HT1080 (cell line): ENCODE measurements around the gene PKD2. TPM values are rescaled to one million over a fixed set of nuclear protein-coding genes. Genes with fewer than 3 reads are reported as not detected.
"Not testable (repeated sequence)": the region's sequence is repeated elsewhere in the genome, so short reads cannot be mapped to it uniquely, and the experiment has no call there.

Experiments
- DNase-seq: peaks from one replicate; pipeline ENCODE4 v3.0.0-alpha.2; 2015; ENCODE audit warnings: low read depth
- total RNA-seq: library from RNA; depleted of rRNA; stranded (reverse); fragments of >200 nt; shearing (Covaris generic); gene quantifications from 2 replicates; pipeline ENCODE4 v1.2.3, GENCODE V29; 2014

The PKD2 gene
- total RNA-seq, 1 experiment from 2014 or later: 18.3 TPM

DNA sequence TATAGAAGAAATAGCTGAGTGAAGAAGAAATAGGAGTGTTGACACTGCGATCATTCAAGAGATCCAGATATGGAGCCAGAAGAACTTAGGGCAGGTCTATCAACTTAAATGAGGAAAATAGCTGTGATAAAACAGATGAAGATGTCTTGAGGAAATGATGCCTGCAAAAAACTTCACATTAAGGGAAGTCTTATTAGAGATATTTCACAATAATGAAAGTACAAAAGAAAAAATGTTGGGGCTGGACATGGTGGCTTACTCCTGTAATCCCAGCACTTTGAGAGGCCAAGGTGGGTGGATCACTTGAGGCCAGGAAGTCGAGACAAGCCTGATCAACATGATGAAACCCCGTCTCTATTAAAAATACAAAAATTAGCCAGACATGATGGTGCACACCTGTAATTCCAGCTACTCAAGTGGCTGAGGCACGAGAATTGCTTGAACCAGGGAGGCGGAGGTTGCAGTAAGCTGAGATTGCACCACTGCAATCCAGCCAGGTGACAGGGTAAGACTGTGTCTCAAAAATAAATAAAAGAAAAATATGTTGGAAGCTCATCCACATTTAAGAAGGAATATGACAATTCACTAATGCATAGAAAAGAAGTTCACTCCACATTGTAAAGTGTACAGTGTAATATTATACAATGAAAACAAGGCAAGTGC, 56.3 kb downstream of the PKD2 start:
- no peak for DNase-seq

GRCh38 chr4:88064410-88064809, 57.0 kb downstream of the PKD2 start:
- DNase-seq: no peak

GRCh38 chr4:88070031-88070430, 62.6 kb downstream of the PKD2 start:
- no peak for DNase-seq

DNA sequence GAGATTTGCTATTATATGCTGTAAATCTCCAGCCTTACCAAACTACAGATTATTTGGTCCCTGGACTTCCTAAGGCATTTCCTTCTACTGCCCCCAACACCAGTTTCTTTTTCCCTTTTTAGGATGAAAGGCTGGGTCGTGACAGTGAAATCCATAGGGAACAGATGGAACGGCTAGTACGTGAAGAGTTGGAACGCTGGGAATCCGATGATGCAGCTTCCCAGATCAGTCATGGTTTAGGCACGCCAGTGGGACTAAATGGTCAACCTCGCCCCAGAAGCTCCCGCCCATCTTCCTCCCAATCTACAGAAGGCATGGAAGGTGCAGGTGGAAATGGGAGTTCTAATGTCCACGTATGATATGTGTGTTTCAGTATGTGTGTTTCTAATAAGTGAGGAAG, 67.9 kb downstream of the PKD2 start:
- no peak for DNase-seq

GRCh38 chr4:88077911-88078524, 70.6 kb downstream of the PKD2 start:
- no peak for DNase-seq

DNA sequence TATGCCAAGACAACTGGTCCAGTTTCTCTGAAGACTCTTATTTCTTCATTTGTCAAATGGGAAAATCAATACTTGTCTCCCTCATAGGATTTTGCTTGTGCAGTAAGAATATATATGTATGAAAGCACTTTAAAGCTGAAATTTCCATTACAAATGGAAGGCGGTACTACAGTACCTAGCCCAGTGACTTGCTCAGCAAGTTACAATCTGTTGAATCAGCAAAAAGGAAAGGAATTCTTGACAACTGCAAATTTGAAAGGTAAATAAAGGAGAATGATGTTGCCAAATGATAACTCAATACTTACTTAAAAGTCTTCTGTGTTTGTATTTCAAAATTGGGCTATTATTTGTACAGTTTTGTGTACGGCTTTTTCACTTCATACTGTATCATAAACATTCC, 71.1 kb downstream of the PKD2 start:
- no peak for DNase-seq

DNA sequence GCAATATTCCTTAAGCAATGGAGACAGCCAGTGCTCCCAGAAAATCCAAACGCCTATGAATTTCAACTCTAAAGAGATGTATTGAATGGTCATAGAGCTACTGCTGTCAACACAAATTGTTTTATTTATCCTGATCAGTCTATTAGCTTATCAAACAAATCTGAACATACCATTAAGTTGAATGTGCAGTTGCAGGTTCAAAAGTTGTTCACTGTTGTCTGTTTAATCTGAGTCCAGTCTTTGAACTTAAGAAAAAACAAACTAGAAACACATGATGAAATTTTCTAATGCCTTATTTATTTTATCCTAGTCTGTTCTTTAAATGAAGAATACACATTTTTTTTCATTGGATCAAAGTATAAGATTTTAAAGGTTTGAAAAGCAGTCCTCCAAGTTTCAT, 73.2 kb downstream of the PKD2 start:
- no peak for DNase-seq

DNA sequence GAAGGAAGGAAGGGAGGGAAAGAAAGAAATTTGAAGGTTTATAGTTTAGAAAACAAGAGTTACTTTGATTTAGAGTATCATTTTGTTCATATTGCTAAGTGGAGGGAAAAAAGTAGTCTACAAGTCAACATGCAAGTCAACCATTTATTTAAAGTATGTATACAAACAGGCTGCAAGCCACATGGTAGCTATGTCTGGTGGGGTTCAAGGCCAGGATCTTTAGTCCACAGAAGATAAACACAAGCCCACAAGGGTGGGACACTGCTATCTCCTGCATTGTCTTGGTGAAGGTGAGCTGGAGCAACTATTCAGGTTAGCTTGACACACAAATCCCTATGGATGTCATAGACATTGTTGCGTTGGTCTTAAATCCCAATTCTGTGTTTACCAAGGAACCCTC, 79.6 kb downstream of the PKD2 start:
- no peak for DNase-seq

DNA sequence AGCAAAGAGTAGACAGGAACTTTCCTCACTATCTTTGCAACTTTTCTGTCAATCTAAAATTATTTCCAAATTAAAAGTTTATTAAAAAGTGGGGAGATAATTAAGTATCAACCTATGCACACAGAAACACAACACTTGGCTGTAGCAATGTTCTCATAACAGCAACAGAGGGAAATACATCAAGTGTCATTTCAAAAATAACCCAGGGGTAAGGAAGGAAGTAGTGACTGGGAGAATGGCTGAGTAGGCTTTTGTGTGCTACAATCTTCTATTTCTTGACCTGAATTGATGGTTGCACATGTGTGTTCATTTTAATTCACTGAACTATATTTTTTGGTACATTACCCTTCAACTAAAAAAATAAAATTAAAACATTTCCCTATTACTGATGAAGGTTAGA, 83.5 kb downstream of the PKD2 start:
- no peak for DNase-seq

- no peak for DNase-seq
Observed at GRCh38 chr4:88091378-88091777, 83.9 kb downstream of the PKD2 start.

- DNase-seq: no peak
Observed at GRCh38 chr4:88093874-88094273, 86.4 kb downstream of the PKD2 start.

DNA sequence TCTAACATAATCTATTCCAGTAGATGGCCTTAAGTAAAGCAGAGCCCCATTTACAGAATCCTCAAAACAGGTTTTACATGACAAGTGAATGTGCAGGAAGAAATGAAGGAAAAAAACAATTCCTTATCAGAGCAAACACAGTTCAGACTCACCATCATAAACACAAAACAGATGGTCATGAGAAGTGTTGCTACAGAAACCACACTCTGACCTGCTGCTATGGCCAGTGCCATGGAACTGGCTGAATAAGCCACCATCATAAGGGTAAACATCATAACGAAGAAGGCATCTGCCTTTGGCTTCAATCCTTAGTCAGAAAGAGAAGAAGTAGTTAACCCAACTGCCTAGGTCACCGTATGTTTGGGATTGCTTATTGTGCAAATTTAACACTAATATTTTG, 89.9 kb downstream of the PKD2 start:
- no peak for DNase-seq

- DNase-seq: peak; percentile 83
Observed at GRCh38 chr4:88097781-88098180, 90.3 kb downstream of the PKD2 start.

DNA sequence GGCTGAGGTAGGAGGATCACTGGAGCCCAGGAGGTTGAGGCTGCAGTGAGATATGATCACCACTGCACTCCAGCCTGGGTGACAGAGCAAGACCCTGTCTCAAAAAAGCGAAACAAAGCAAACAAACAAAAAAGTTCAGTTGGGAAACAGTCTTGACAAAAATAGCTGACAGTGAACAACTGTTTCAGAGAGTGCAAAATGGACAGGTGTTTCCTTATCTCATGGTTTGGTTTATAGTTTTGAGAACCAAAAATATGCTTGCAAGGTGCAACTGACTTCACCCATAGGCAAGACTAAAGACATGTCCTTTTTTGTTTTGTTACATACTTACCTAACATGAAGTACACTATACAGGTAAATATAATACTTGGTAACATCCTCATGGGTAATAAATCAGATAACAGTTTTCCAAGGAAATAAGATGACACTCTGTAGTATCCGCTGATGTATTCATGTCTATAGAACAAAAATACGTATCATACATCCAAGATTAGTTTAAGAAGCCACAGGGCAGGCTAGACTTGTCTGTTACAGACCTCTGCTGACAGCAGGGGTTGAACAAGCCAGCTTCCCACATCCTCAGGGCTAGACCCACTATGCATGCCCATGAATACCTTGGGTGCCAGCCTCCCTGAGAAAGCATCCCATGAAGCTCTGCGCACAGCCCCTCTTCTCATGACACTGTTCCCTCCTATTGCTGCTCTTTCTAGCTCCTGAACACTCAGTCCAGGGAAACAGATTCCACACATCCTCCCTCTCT, 91.7 kb downstream of the PKD2 start:
- DNase-seq: no peak

- no peak for DNase-seq
Observed at GRCh38 chr4:88101165-88101564, 93.7 kb downstream of the PKD2 start.

- no peak for DNase-seq
Observed at GRCh38 chr4:88102026-88102425, 94.6 kb downstream of the PKD2 start.

GRCh38 chr4:88104902-88105610, 97.6 kb downstream of the PKD2 start:
- peak; percentile 82 for DNase-seq

DNA sequence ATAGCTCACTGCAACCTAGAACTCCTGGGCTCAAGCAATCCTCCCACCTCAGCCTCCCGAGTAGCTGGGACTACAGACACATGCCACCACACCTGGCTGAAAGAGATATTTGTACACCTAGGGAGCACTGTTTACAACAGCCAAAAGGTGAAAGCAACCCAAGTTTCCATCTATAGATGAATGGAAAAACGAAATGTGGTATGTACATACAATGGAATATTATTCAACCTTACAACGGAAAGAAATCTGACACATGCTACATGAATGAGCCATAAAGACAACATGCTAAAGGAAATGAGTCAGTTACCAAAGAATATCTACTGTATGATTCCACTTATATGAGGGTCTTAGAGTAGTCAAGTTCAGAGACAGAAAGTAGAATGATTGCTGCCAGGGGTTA, 98.8 kb downstream of the PKD2 start:
- DNase-seq: peak; percentile 89

DNA sequence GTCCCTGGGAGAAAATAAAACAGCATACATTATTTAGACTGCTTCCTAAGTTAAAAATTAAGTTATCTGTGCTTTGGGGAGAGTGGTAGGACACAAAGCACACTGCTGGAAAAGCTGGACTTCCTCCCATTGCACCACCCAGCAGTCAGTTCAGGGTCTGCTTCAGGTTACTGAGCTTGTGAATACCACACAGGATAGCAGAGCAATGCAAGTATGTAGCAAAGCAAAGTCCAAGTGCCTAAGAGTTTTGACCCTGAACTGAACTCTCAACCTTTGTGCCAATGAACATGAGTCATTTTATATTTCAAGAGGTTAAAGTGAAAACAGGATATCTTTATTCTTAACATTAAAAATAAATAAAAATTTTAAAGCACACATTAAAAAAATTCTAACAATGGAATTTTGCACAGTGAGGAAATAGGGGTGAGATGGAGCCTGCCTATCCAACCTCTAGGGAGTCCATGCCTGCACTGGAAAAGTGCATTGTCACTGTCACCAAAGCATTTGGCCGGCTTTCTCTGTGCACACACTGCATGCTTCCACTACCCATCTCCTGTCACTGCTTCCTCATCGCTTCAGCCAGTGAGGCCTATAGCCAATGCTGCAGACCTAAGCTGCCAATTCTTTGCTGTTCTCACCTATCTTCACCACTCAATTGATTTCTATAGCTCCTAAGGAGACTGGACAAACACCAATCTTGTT, 100.1 kb downstream of the PKD2 start:
- DNase-seq: peak; percentile 19

GRCh38 chr4:88108108-88108465, 100.7 kb downstream of the PKD2 start:
- not testable (repeated sequence) for DNase-seq

DNA sequence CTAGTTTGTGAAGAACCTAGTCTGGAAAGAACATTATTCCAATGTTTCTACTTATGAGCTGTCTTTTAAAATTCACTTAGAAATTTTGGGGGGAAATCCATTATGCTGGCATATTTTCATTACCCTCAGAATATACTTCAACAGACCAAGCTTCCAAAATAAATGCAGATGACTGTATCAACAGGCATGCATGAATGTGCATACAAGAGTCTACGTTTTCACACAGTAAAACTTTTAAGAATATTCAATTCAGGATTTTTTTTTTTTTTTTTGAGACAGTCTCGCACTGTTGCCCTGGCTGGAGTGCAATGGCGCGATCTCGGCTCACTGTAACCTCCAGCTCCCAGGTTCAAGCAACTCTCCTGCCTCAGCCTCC, 101.3 kb downstream of the PKD2 start:
- no peak for DNase-seq
